ENCODE measurements around the gene STIP1. TPM values are rescaled to one million over a fixed set of nuclear protein-coding genes. Genes with fewer than 3 reads are reported as not detected.

The STIP1 gene
- total RNA-seq, 2 experiments from 2014 or later: 476 to 486 TPM

- CTCF ChIA-PET: interaction anchor here (0.7 to 7.1 kb wide), 2 partner anchors 22 to 25 kb away, joined by 4 to 54 read pairs; partner anchors contain the start of gene FERMT3
- POLR2A ChIA-PET: interaction anchor here (0.7 to 2.5 kb wide), 3 partner anchors 17 to 52 kb away, joined by 4 to 20 read pairs (median 6); partner anchors contain the start of gene MACROD1
Measured at GRCh38 chr11:64183890-64184289, 2.1 kb upstream of the STIP1 start.

- POLR2A ChIA-PET: interaction anchor here (0.5 to 5.8 kb wide), 21 partner anchors 14 to 1136 kb away, joined by 3 to 106 read pairs (median 4); partner anchors contain the start of genes ESRRA, FERMT3, MACROD1 and PPP1R14B
- CTCF ChIA-PET: interaction anchor here (0.7 to 7.1 kb wide), 11 partner anchors 21 to 184 kb away, joined by 3 to 54 read pairs (median 4); partner anchors contain the start of genes FERMT3 and RPS6KA4
Measured at GRCh38 chr11:64185175-64185692, 737 bp upstream of the STIP1 start.

- CTCF ChIA-PET: interaction anchor here (1.0 to 7.1 kb wide), 8 partner anchors 14 to 172 kb away, joined by 3 to 54 read pairs (median 4); partner anchors contain the start of genes FERMT3, MACROD1 and RPS6KA4
- POLR2A ChIA-PET: interaction anchor here (1.0 to 5.8 kb wide), 9 partner anchors 13 to 131 kb away, joined by 3 to 106 read pairs (median 4); partner anchors contain the start of genes FERMT3, MACROD1, NUDT22 and PRDX5
Measured at GRCh38 chr11:64186492-64187165, 658 bp downstream of the STIP1 start.

GRCh38 chr11:64192434-64192833 lies 6.5 kb downstream of the STIP1 start:
- POLR2A ChIA-PET: no interaction called here

GRCh38 chr11:64196626-64197025 lies 10.7 kb downstream of the STIP1 start:
- ChIA-PET POLR2A (no interaction called here), CTCF (interaction anchor here (1.1 to 1.2 kb wide), 2 partner anchors 9 to 105 kb away, joined by 3 read pairs; no protein-coding TSS in a partner anchor)

More at GRCh38 chr11:64192434-64192833, 6.5 kb downstream of the STIP1 start:
- CTCF ChIA-PET: interaction anchor here (1.0 kb wide), 1 partner anchor 12 kb away, joined by 3 read pairs; no protein-coding TSS in a partner anchor

- ChIA-PET POLR2A (no interaction called here), CTCF (no interaction called here)
Measured at GRCh38 chr11:64198511-64198910, 12.5 kb downstream of the STIP1 start.

GRCh38 chr11:64201543-64201942 lies 15.6 kb downstream of the STIP1 start:
- POLR2A ChIA-PET: no interaction called here
- CTCF ChIA-PET: interaction anchor here (2.6 kb wide), 1 partner anchor 14 kb away, joined by 9 read pairs; no protein-coding TSS in a partner anchor

GRCh38 chr11:64202992-64203391 lies 17.0 kb downstream of the STIP1 start:
- CTCF ChIA-PET: interaction anchor here (3.4 to 6.6 kb wide), 3 partner anchors 16 to 101 kb away, joined by 16 to 54 read pairs (median 41); partner anchors contain the start of genes ESRRA, NUDT22, STIP1 and TRPT1
- POLR2A ChIA-PET: interaction anchor here (0.6 kb wide), 1 partner anchor 11 kb away, joined by 3 read pairs; no protein-coding TSS in a partner anchor

GRCh38 chr11:64203421-64204079 lies 17.6 kb downstream of the STIP1 start:
- ChIA-PET CTCF (interaction anchor here (1.1 to 6.6 kb wide), 7 partner anchors 10 to 101 kb away, joined by 3 to 54 read pairs (median 6); partner anchors contain the start of genes ESRRA, NUDT22, STIP1 and TRPT1), POLR2A (interaction anchor here (0.6 to 0.7 kb wide), 2 partner anchors 11 to 43 kb away, joined by 3 read pairs; partner anchors contain the start of gene PPP1R14B)

GRCh38 chr11:64204080-64204440 lies 18.1 kb downstream of the STIP1 start:
- POLR2A ChIA-PET: interaction anchor here (0.7 to 5.2 kb wide), 3 partner anchors 17 to 43 kb away, joined by 3 to 106 read pairs (median 6); partner anchors contain the start of genes NUDT22, PPP1R14B, STIP1 and TRPT1
- CTCF ChIA-PET: interaction anchor here (0.7 to 6.6 kb wide), 10 partner anchors 11 to 100 kb away, joined by 3 to 54 read pairs (median 6); partner anchors contain the start of genes ESRRA, NUDT22, PLCB3 and STIP1

GRCh38 chr11:64204464-64204989 lies 18.6 kb downstream of the STIP1 start:
- ChIA-PET CTCF (interaction anchor here (0.7 to 6.6 kb wide), 10 partner anchors 11 to 100 kb away, joined by 3 to 54 read pairs (median 6); partner anchors contain the start of genes ESRRA, NUDT22, PLCB3 and STIP1), POLR2A (interaction anchor here (0.7 to 5.2 kb wide), 6 partner anchors 17 to 437 kb away, joined by 3 to 106 read pairs (median 5); partner anchors contain the start of genes NUDT22, PPP1R14B, STIP1 and TRPT1)

GRCh38 chr11:64206457-64207255 lies 20.7 kb downstream of the STIP1 start, which contains the start of gene FERMT3:
TSS of gene FERMT3 (plus strand) at chr11:64206721. CDS start at chr11:64207365, 644 bp downstream.
- CTCF ChIA-PET: interaction anchor here (0.5 to 6.6 kb wide), 15 partner anchors 11 to 98 kb away, joined by 3 to 54 read pairs (median 5); partner anchors contain the start of genes ESRRA, NUDT22, PLCB3 and PPP1R14B
- POLR2A ChIA-PET: interaction anchor here (0.6 to 5.9 kb wide), 16 partner anchors 12 to 572 kb away, joined by 3 to 106 read pairs (median 6); partner anchors contain the start of genes FKBP2, NUDT22, PRDX5 and SF1

GRCh38 chr11:64207256-64208085 lies 21.5 kb downstream of the STIP1 start:
- ChIA-PET CTCF (interaction anchor here (1.0 to 6.6 kb wide), 12 partner anchors 10 to 97 kb away, joined by 3 to 54 read pairs (median 7); partner anchors contain the start of genes FKBP2, NUDT22, PLCB3 and PPP1R14B), POLR2A (interaction anchor here (0.5 to 5.9 kb wide), 15 partner anchors 11 to 571 kb away, joined by 3 to 106 read pairs (median 7); partner anchors contain the start of genes FKBP2, NUDT22, PRDX5 and SF1)

- ChIA-PET POLR2A (interaction anchor here (0.5 to 5.9 kb wide), 10 partner anchors 11 to 393 kb away, joined by 3 to 106 read pairs (median 14); partner anchors contain the start of genes FKBP2, NUDT22, PRDX5 and STIP1), CTCF (interaction anchor here (1.0 to 6.6 kb wide), 8 partner anchors 9 to 64 kb away, joined by 3 to 54 read pairs (median 12); partner anchors contain the start of genes FKBP2, NUDT22, PLCB3 and STIP1)
Measured at GRCh38 chr11:64208086-64208795, 22.3 kb downstream of the STIP1 start.
